Measurements from ENCODE around the gene SPACA6. TPM values are rescaled to one million over a fixed set of nuclear protein-coding genes. Genes with fewer than 3 reads are reported as not detected.
A peak's percentile ranks its signal among the peaks of the same experiment; 100 is the strongest.

The SPACA6 gene
- total and polyA plus RNA-seq, 9 of the 15 experiments (the other 6 are each of a cell fraction or from before 2014, with no cell fraction given): 1.3 to 17.3 (median 6.2) TPM

DNA sequence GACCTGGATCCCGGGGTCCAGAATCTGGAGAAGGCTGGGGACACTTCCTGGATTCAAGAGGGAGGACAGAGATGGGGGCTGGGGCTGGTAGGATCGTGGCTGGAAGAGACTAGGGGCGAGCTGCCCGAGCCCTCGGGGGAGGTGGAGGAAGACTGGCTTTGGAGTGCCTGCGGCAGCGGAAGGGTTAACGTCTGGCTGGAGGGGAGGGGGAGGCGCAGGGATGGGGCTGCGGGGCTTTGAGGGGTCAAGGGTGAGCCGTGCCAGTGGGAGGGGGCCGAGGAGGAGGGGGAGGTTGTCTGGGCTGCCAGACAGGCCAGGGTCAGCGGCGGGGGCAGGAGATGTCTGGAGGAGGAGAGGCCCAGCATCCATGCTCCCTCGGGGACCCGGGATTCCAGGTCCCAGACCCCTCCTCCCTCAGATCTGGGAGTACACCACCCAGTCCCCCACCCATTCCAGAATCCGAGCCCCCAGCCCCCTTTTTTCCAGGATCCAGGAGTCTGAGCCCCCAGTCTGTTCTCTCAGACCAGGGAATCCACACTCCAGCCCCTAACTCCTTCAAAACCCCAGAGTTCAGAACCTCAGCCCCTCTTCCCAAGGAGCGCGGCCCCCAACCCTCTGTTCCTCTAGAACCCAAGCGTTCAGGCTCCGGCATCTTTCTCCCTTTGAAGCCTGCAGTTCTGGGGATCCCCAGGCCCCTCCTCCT lies 3.2 kb upstream of the SPACA6 start (continued):
- TF ChIP-seq PBX2 (CRISPR knock-in tag; IDR thresholded peaks at IDR 0.05; ENCODE audit: low read depth) (no peak), PBX2 (tag; conservative IDR thresholded peaks at IDR 0.05; ENCODE audit: low read depth) (no peak), SMAD4 (CRISPR knock-in tag; conservative IDR thresholded peaks at IDR 0.05) (peak; percentile 68), NR2C1 (IDR thresholded peaks at IDR 0.05) (peak; percentile 68), NR2C1 (tag; IDR thresholded peaks at IDR 0.05) (peak; percentile 80), GTF2A2 (tag; IDR thresholded peaks at IDR 0.05) (no peak; the same call in 1 of the 2 replicates), ZNF655 (CRISPR knock-in tag; IDR thresholded peaks at IDR 0.05) (no peak), MXI1 (IDR thresholded peaks at IDR 0.05; ENCODE audit: low read depth, low read length) (no peak), NFE2L1 (tag; IDR thresholded peaks at IDR 0.05; ENCODE audit: borderline replicate concordance, low read depth) (no peak), RBM39 (optimal IDR thresholded peaks at IDR 0.05; ENCODE audit: low read depth, low read length) (no peak), ZNF174 (CRISPR knock-in tag; IDR thresholded peaks at IDR 0.05) (no peak), NFIX (CRISPR knock-in tag; IDR thresholded peaks at IDR 0.05; ENCODE audit: low read depth) (no peak), CBX8 (IDR thresholded peaks at IDR 0.05; ENCODE audit: borderline replicate concordance, extremely low read depth, low read depth, low read length, poor library complexity, severe bottlenecking) (no peak), ZBTB26 (CRISPR knock-in tag; IDR thresholded peaks at IDR 0.05) (no peak), MLLT1 (IDR thresholded peaks at IDR 0.05) (peak in 1 of 2 experiments; percentile 59; a peak in 2 of 4 replicates), MTA2 (IDR thresholded peaks at IDR 0.05; ENCODE audit: low read depth) (0 out of 2 replicates have a peak, but pooled peaks have one; percentile 35), GMEB1 (CRISPR knock-in tag; IDR thresholded peaks at IDR 0.05) (no peak)
